Medulla oblongata (tissue), 1 donor: ENCODE data around the gene SLC5A1.

Source experiments
- DNase-seq: peaks from one replicate; pipeline ENCODE4 v3.0.0-alpha.2; 2015; ENCODE audit errors: extremely low spot score

Gene SLC5A1

DNA sequence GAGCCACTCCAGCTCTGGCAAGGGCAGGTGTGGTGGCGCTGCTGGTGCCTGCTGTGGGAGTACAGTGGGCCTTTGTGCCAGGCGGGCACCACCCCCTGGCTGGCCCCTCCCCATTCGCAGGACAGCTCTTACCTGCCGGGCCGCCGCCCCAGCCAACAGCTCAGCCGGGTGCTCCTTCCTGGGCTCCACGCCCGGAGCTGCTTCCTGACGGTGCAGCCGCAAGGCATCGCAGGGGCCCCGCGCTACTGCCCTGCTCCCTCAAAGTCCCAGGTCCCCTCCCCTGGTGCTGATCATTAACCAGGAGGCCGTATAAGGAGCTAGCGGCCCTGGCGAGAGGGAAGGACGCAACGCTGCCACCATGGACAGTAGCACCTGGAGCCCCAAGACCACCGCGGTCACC, at the start of gene SLC5A1:
Gene SLC5A1, plus strand, starts transcription at position 338 of the 400 bp plus-strand sequence. Its CDS starts 21 bp downstream, at position 359.
- DNase-seq: no peak

DNA sequence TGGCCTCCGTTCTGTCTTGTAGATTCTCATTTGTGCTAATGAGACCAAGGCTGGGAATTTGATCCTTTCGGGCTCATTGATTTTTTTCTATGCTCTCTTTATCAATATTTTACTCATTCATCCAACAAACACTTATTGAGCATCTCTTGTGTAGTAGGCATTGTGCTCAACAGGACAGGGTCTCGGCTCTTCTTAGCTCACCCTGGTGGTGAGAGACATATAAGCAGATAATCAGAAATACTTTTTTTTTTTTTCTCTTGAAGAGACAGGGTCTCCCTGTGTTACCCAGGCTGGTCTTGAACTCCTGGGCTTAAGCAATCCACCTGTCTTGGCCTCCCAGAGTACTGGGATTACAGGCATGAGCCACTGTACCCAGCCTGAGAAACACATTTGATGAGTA, 48.0 kb upstream of the SLC5A1 start:
- DNase-seq: no peak

DNA sequence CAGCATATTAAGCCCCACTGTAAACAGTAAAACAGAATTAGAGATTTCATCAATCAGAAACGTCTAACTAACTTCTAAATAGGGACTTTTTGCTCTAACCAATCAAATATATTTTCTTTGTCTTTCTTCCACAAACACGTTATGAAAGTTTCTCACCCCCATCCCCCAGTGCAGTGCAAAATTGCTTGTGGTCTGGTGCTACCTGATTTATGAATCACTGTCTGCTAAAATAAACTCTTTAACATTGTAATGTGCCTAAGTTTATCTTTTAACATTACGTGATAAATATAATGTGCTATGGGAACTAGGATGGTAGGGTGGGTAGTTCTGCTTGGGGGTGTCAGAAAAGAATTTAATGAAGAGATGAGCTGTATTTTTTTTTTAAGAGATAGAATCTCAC, 47.3 kb upstream of the SLC5A1 start:
- DNase-seq: no peak

GRCh38 chr22:31998784-31999385, 44.2 kb upstream of the SLC5A1 start:
- no peak for DNase-seq

DNA sequence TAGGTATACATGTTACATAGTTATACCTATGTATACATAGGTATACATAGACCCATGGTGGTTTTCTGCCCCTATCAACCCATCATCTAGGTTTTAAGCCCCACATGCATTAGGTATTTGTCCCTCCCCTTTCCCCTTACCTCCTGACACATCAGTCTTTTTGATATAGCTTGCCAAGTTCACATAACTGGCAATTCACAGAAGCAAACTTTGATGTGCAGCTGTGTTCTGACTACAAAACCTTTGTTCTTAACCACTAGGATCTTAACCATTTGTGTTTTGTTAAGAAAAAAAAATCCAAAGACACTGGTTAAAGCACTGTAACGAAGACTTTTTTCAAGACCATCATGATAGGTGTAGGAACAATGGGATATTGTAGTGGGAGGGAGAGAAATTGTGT, 42.9 kb upstream of the SLC5A1 start:
- no peak for DNase-seq

DNA sequence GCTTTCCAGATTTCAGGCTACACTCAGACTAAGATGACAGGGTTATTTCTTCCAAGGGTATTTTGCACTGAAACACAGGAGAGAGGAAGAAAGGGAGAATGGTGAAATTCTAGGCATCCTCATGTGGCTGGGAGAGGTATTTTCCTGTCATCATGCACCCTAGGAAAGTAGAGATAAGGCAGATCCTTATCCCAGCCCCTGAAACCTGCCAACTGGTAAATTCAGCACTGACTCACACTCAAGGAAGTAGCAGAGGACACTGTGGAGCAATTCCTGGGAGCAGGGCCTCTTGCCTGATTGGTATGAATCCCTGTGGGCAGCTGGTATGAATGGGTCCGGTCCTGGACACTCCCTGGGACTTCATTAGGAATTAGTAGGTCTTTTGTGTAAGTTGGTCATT, 37.6 kb upstream of the SLC5A1 start:
- DNase-seq: no peak

DNA sequence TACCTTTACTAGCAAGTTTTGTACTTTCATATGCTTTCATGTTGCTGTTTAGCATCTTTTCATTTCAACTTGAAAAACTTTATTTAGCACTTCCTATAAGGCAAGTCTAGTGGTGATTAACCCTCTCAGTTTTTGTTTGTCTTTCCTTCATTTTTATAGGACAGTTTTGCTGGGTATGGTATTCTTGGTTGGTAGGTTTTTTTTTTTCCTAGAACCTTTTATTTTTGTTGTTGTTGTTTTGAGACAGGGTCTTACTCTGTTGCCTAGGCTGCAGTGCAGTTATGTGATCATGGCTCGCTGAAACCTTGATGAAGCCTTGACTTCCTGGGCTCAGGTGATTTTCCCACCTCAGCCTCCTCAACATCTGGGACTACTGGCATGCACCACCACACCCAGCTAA, 29.9 kb upstream of the SLC5A1 start:
- DNase-seq: no peak

DNA sequence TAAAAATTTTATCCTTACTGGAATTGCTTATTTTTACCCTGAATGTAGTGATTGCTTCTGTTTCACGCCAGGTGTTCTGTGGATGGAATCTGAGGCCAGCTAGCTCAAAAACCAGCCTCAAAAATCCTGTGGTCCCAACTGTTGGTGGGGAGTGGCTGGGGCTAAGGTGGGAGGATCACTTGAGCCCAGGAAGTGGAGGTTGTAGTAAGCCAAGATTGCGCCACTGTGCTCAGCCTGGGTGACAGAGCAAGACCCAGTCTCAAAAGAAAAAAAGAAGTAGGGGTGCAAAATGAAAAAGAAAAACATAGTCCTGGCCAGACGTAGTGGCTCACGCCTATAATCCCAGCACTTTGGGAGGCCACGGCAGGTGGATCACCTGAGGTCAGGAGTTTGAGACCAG, 27.0 kb upstream of the SLC5A1 start:
- no peak for DNase-seq

DNA sequence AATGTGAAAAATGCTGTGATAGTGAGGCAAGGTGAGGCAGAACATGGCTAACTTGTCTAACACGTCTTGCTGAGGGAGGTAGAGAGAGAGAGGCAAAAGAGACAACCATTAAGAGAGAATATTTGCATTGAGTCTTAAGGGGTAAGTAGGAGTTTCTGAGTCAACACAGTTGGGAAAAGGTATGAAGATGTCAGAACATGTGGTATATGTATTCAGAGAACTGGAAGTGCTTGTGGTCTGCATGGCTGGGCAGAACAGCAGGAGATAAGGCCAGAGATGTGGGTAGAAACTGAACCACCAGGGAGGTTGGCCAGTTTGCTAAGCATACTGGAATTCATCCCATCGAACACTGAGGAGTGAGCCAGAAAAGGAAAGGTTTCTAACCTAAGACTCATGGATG, 25.0 kb upstream of the SLC5A1 start:
- DNase-seq: no peak

- DNase-seq: no peak
Observed at GRCh38 chr22:32020117-32020516, 22.9 kb upstream of the SLC5A1 start.

GRCh38 chr22:32021716-32022115, 21.3 kb upstream of the SLC5A1 start:
- no peak for DNase-seq

DNA sequence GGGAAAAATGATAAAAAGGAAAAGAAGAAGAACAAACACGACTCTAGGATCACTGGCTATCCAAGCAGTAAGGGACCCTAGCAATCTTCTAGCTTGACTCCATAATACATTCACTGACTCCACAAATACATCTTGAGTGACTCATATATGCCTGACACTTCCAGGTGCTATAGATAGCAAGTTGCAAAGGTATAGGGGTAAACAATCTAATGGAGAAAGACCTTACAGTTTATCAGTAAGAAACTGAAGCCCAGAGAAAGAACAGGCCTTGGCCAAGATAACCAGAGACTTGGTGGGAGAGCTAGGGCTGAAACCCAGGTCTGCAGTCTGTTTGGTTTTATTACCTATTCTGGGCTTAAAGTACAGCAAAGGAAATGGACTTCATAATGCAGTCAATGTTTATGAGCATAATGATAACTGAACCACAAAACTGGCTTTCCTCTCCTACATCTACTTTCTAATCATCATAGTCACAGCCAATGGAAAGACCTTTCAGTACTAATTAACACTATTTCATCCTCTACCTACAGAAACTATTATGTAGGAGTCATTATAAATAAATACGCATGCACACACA, 19.7 kb upstream of the SLC5A1 start:
- no peak for DNase-seq

- no peak for DNase-seq
Observed at GRCh38 chr22:32024796-32025195, 18.3 kb upstream of the SLC5A1 start.

GRCh38 chr22:32030518-32031247, 12.4 kb upstream of the SLC5A1 start:
- no peak for DNase-seq

GRCh38 chr22:32031466-32031865, 11.6 kb upstream of the SLC5A1 start:
- no peak for DNase-seq

DNA sequence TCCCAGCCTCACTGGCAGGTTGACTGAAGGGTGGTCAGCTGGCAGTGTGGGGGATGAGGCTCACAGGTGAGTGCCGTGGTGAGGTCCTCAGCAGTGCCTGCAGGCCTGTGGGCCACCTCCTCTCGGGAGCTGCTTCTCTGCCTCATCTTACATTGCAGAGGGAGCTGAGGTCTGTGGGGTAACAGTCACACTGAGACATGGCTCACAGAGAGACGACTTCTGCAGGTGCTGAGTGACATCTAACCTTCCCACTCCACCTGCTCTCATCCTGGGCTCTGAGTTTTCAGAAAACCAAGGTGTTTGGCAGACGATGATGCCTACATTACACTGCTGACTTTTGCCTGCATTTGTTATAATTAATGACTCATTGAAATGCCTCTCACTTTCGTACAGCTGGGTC, 8.8 kb upstream of the SLC5A1 start:
- no peak for DNase-seq

DNA sequence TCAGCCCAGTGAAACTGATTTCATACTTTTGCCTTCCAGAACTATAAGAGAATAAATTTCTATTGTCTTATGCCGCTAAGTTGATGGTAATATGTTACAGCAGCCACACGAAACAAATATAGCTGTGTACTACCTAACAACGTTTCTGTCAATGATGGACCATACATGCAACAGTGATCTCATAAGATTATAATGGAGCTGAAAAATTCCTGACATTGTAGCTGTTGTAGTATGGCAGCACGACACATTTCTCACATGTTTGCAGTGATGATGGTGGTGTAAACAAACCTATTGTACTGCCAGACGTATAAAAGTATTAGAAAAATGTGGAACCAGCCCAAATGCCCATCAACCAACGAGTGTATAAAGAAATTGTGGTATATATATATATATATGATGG, 5.8 kb upstream of the SLC5A1 start:
- DNase-seq: no peak

- DNase-seq: no peak
Observed at GRCh38 chr22:32040324-32040904, 2.6 kb upstream of the SLC5A1 start.

DNA sequence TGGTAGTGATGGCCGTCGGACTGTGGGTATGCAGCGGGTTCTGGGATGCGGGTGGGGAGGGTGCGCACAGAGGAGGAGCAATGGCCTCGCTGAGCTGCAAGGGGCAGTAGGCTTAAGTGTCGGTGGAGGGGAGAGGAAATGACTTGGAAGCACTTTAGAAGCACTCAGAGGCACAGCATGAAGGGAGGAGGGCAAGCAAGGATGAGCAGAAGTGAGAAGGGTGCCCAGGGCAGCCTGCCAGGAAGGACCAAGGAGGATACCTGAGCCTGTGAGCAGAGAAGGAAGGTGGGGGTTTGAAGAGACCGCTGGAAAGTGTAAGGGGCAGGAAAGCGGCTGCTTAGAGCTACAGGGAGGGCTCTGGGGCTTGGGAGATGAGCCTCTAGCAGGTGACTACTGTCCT, 330 bp downstream of the SLC5A1 start:
- no peak for DNase-seq

GRCh38 chr22:32044477-32044876, 1.4 kb downstream of the SLC5A1 start:
- DNase-seq: no peak

GRCh38 chr22:32044913-32045312, 1.9 kb downstream of the SLC5A1 start:
- no peak for DNase-seq

- no peak for DNase-seq
Observed at GRCh38 chr22:32048069-32048468, 5.0 kb downstream of the SLC5A1 start.
